CD4-positive, alpha-beta T cell treated with Interleukin-1 beta for 1 hour (primary cell): ENCODE measurements around the gene C1QTNF9.
"Not testable (repeated sequence)": the region's sequence is repeated elsewhere in the genome, so short reads cannot be mapped to it uniquely, and the experiment has no call there.

Experiments
- DNase-seq, 2 donors: peaks; one replicate each; pipeline ENCODE4 v3.0.0-alpha.2; 2020 to 2022

Gene C1QTNF9

GRCh38 chr13:24327598-24327997, 18.2 kb downstream of the C1QTNF9 start:
- not testable (repeated sequence) for DNase-seq

GRCh38 chr13:24328145-24328544, 18.8 kb downstream of the C1QTNF9 start:
- no peak for DNase-seq

GRCh38 chr13:24338721-24339120, 29.3 kb downstream of the C1QTNF9 start:
- no peak for DNase-seq

- DNase-seq = no peak
Observed at GRCh38 chr13:24339937-24340607, 30.7 kb downstream of the C1QTNF9 start.

- no peak for DNase-seq
Observed at GRCh38 chr13:24340608-24340955, 31.2 kb downstream of the C1QTNF9 start.

- DNase-seq = no peak
Observed at GRCh38 chr13:24341439-24341838, 32.1 kb downstream of the C1QTNF9 start.

- DNase-seq = no peak
Observed at GRCh38 chr13:24348385-24348784, 39.0 kb downstream of the C1QTNF9 start.

GRCh38 chr13:24348797-24349515, 39.6 kb downstream of the C1QTNF9 start:
- no peak for DNase-seq

- not testable (repeated sequence) for DNase-seq
Observed at GRCh38 chr13:24349778-24350664, 40.6 kb downstream of the C1QTNF9 start.

- DNase-seq = no peak
Observed at GRCh38 chr13:24351423-24351822, 42.0 kb downstream of the C1QTNF9 start.

- no peak for DNase-seq
Observed at GRCh38 chr13:24353736-24354135, 44.4 kb downstream of the C1QTNF9 start.

- no peak for DNase-seq
Observed at GRCh38 chr13:24355103-24355502, 45.7 kb downstream of the C1QTNF9 start.

- DNase-seq = no peak
Observed at GRCh38 chr13:24356270-24356669, 46.9 kb downstream of the C1QTNF9 start.

GRCh38 chr13:24356837-24357236, 47.5 kb downstream of the C1QTNF9 start:
- DNase-seq = no peak

- DNase-seq = no peak
Observed at GRCh38 chr13:24357756-24358155, 48.4 kb downstream of the C1QTNF9 start.

- not testable (repeated sequence) for DNase-seq
Observed at GRCh38 chr13:24358836-24359235, 49.5 kb downstream of the C1QTNF9 start.

- DNase-seq = not testable (repeated sequence)
Observed at GRCh38 chr13:24359252-24359651, 49.9 kb downstream of the C1QTNF9 start.

- DNase-seq = no peak
Observed at GRCh38 chr13:24360106-24360505, 50.7 kb downstream of the C1QTNF9 start.

- DNase-seq = no peak
Observed at GRCh38 chr13:24361113-24361512, 51.7 kb downstream of the C1QTNF9 start.

- no peak for DNase-seq
Observed at GRCh38 chr13:24361852-24362366, 52.5 kb downstream of the C1QTNF9 start.

- no peak for DNase-seq
Observed at GRCh38 chr13:24362435-24362952, 53.1 kb downstream of the C1QTNF9 start.

GRCh38 chr13:24365191-24365590, 55.8 kb downstream of the C1QTNF9 start:
- DNase-seq = no peak

- DNase-seq = not testable (repeated sequence)
Observed at GRCh38 chr13:24366315-24366714, 56.9 kb downstream of the C1QTNF9 start.
